RWPE2 (cell line): ENCODE results near the gene HIVEP2.

Source experiments
- ATAC-seq: fragments of 200-7000 bp; cut with Tn5 transposase; 3 replicates; pipeline ENCODE4 v1.9.1; 2021; ENCODE audit warnings: low read depth
- DNase-seq: peaks from one replicate; pipeline ENCODE4 v3.0.0-alpha.2; 2020; ENCODE audit warnings: low spot score
- H3K27ac ChIP-seq: fragments of 450-650 bp; 2 replicates; pipeline ENCODE4 v1.5.1; 2017; ENCODE audit warnings: mild to moderate bottlenecking; ENCODE audit not compliant: poor library complexity, severe bottlenecking
- H3K27me3 ChIP-seq: fragments of 250-450 bp; sonication (Bioruptor Pico); 2 replicates; pipeline ENCODE4 v1.5.1; 2021; ENCODE audit warnings: mild to moderate bottlenecking, moderate library complexity; ENCODE audit not compliant: insufficient read depth, poor library complexity, severe bottlenecking
- H3K36me3 ChIP-seq: fragments of 250-450 bp; sonication (Bioruptor Pico); 2 replicates; pipeline ENCODE4 v1.5.1; 2020; ENCODE audit warnings: low read depth, mild to moderate bottlenecking, moderate library complexity
- H3K4me1 ChIP-seq: fragments of 250-450 bp; sonication (Bioruptor Pico); 2 replicates; pipeline ENCODE4 v1.5.1; 2021; ENCODE audit warnings: mild to moderate bottlenecking, moderate library complexity; ENCODE audit not compliant: insufficient read depth, poor library complexity, severe bottlenecking
- H3K4me3 ChIP-seq: fragments of 250-450 bp; sonication (Bioruptor Pico); 2 replicates; pipeline ENCODE4 v1.5.1; 2021; ENCODE audit warnings: mild to moderate bottlenecking, moderate library complexity; ENCODE audit not compliant: severe bottlenecking
- H3K9me3 ChIP-seq: fragments of 250-450 bp; sonication (Bioruptor Pico); 2 replicates; pipeline ENCODE4 v1.5.1; 2021; ENCODE audit warnings: mild to moderate bottlenecking, moderate library complexity; ENCODE audit not compliant: severe bottlenecking
- TF ChIP-seq, protein P1 (sequence below): fragments of 450-650 bp; IDR thresholded peaks from one replicate; pipeline ENCODE4 v1.5.1; 2017; ENCODE audit warnings: mild to moderate bottlenecking, moderate library complexity; ENCODE audit not compliant: poor library complexity, severe bottlenecking

Gene HIVEP2

DNA sequence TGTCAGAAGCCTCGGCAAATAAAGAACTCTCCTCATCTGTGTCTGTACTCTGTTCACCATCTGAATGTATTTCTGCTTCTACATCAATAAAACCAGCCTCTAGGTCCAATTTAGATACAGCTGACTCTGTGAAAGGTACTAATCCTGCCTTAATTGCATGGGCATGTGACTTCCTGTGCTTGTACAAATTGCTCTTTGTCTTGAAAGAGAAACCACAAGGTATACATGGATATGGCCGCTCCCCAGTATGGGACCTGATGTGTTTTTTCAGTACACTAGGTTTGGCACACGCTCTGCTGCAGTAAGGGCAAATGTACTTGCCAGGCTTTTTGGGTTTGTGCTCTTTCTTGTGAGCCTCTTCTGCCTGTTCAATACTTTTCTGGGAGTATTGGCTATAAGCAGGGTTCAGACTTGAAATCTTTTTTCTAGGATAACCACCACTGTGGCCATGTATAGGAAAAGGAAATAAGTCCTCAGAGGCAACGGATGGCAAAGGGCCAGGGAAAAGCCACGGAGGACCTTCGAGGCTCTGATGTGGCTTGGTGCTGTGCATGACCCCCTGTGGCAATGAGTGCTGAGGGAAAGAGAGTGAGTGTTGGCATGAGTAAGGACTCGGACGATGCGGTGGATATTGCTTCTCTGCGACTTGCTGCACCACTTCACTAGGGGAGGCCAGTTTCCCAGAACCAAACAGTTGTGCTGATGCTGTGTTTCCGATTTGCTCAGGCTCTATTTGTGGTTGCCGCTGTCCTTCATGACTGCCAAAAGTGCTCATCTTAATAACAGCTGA, 170.9 kb downstream of the HIVEP2 start:
- TF ChIP-seq, protein P1, sequence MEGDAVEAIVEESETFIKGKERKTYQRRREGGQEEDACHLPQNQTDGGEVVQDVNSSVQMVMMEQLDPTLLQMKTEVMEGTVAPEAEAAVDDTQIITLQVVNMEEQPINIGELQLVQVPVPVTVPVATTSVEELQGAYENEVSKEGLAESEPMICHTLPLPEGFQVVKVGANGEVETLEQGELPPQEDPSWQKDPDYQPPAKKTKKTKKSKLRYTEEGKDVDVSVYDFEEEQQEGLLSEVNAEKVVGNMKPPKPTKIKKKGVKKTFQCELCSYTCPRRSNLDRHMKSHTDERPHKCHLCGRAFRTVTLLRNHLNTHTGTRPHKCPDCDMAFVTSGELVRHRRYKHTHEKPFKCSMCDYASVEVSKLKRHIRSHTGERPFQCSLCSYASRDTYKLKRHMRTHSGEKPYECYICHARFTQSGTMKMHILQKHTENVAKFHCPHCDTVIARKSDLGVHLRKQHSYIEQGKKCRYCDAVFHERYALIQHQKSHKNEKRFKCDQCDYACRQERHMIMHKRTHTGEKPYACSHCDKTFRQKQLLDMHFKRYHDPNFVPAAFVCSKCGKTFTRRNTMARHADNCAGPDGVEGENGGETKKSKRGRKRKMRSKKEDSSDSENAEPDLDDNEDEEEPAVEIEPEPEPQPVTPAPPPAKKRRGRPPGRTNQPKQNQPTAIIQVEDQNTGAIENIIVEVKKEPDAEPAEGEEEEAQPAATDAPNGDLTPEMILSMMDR: no peak
- no peaks in the 10 kb centered on the region for H3K9me3 ChIP-seq
- H3K4me3 ChIP-seq: no peak overlapping the region
- no peak overlapping the region for H3K27ac ChIP-seq
- H3K4me1 ChIP-seq: no peaks in the 10 kb centered on the region
- DNase-seq (no peak), ATAC-seq (no peak)
- peaks cover 40% of the 10 kb centered on the region for H3K36me3 ChIP-seq
- H3K27me3 ChIP-seq: no peaks in the 10 kb centered on the region

DNA sequence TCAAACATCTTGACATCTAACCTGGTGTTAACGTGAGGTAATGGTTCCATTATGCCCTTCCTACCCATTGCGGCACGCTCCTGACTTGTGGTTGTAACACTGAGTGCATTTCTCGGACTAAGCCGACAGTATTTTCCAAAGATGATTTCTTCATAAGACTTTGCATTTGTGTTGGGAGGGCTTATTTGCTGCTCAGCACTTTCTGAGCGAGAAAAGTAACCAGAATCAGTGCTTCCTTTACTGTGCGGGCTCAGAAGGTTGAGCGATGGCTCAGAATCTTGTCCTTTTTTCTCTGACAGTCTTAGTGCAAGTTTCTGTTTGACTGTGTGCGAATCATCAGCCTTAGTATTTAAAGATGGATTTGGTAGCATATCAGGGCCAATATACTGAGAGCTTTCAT, 171.7 kb downstream of the HIVEP2 start:
- H3K4me1 ChIP-seq: no peaks in the 10 kb centered on the region
- no peak overlapping the region for H3K27ac ChIP-seq
- H3K4me3 ChIP-seq: no peak overlapping the region
- H3K36me3 ChIP-seq: peaks cover 43% of the 10 kb centered on the region
- H3K9me3 ChIP-seq: no peaks in the 10 kb centered on the region
- no peaks in the 10 kb centered on the region for H3K27me3 ChIP-seq
- ATAC-seq: no peak
- DNase-seq: no peak
- TF ChIP-seq, protein P1: no peak

DNA sequence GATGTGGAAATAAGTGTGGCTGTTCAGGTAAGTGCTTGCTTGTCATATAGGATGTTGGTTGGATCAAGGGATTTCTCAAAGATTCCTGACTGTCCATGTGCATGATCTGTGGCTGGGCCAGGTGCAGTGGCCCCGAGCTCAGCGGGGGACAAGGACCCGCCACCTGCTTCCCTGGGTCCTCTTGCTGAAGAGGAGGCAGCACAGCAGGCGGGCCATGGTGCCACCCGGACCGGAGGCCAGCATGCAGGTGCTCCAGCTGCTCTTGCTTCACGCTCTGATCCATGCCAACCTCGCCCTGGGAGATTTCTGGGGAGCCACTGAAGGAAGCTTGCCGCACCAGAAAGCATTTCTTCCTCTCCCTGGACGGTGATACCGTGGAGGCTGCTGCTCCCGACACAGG, 173.8 kb downstream of the HIVEP2 start:
- ATAC-seq (no peak), DNase-seq (no peak)
- H3K27ac ChIP-seq: no peak overlapping the region
- H3K36me3 ChIP-seq: peaks cover 55% of the 10 kb centered on the region
- H3K4me3 ChIP-seq: no peak overlapping the region
- H3K4me1 ChIP-seq: no peaks in the 10 kb centered on the region
- no peaks in the 10 kb centered on the region for H3K27me3 ChIP-seq
- TF ChIP-seq, protein P1: no peak
- no peaks in the 10 kb centered on the region for H3K9me3 ChIP-seq

DNA sequence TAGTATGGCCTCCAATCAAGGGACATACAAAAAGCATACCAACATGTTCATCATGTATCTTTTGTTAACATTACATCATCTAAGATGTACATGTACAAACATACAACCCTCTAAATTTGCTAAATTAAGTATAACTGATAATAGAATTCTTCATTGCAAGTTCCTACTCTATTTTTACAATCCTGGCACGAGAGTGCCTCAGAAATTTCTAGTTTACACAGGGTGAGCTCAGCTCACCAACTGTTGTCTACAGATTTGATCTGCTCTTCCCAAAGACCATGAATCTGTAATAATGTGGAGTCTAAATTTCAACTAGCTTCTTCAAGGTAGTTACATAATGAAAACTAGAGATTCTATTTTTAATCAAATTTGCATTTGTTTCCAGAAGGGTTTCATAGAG, 179.7 kb downstream of the HIVEP2 start:
- H3K36me3 ChIP-seq: peaks cover 69% of the 10 kb centered on the region
- H3K27ac ChIP-seq: no peak overlapping the region
- DNase-seq (no peak), ATAC-seq (no peak)
- H3K27me3 ChIP-seq: no peaks in the 10 kb centered on the region
- H3K4me1 ChIP-seq: no peaks in the 10 kb centered on the region
- TF ChIP-seq, protein P1: no peak
- no peak overlapping the region for H3K4me3 ChIP-seq
- H3K9me3 ChIP-seq: no peaks in the 10 kb centered on the region

DNA sequence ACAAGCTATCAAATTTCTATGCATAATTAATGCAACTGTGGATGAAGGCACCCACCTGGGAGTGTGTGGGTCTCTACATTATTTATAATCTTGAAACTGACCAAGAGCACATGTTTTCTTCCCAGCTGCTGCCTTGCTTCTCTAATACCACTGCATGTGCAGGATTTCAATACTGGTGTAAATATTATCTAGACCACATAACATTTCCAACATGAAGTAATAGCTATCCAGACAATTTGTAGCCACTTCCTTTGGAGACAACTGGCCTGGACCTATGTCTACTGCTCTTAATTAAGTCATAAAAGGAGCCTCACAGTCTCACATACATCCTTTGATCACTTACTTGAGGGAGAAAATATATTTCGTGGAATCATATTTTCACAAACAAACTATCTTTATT, 180.7 kb downstream of the HIVEP2 start:
- H3K27ac ChIP-seq: no peak overlapping the region
- DNase-seq: no peak
- no peaks in the 10 kb centered on the region for H3K9me3 ChIP-seq
- no peak for ATAC-seq
- H3K4me3 ChIP-seq: no peak overlapping the region
- peaks cover 72% of the 10 kb centered on the region for H3K36me3 ChIP-seq
- TF ChIP-seq, protein P1: no peak
- H3K27me3 ChIP-seq: no peaks in the 10 kb centered on the region
- no peaks in the 10 kb centered on the region for H3K4me1 ChIP-seq
